Measurements from ENCODE around the gene NRG3.
A peak's percentile ranks its signal among the peaks of the same experiment; 100 is the strongest.

Gene NRG3

GRCh38 chr10:82150123-82150900 lies 275.3 kb downstream of the NRG3 start:
- TF ChIP-seq TOX (CRISPR knock-in tag; IDR thresholded peaks at IDR 0.05; ENCODE audit: borderline replicate concordance) (no peak), TSHZ2 (CRISPR knock-in tag; IDR thresholded peaks at IDR 0.05) (no peak), BACH2 (CRISPR knock-in tag; IDR thresholded peaks at IDR 0.05; ENCODE audit: borderline replicate concordance) (no peak), ISL1 (CRISPR knock-in tag; IDR thresholded peaks at IDR 0.05) (peak; percentile 21; the same call in 1 of the 2 replicates)
- peak; percentile 80 for ATAC-seq

GRCh38 chr10:82160307-82160706 lies 285.3 kb downstream of the NRG3 start:
- no peak for ATAC-seq
- TF ChIP-seq TCF4 (CRISPR knock-in tag; IDR thresholded peaks at IDR 0.05; ENCODE audit: borderline replicate concordance) (no peak), OSR1 (CRISPR knock-in tag; IDR thresholded peaks at IDR 0.05) (no peak), PPARA (CRISPR knock-in tag; IDR thresholded peaks at IDR 0.05; ENCODE audit: borderline replicate concordance) (no peak), CSDC2 (CRISPR knock-in tag; IDR thresholded peaks at IDR 0.05) (no peak), ZC3H10 (CRISPR knock-in tag; IDR thresholded peaks at IDR 0.05) (no peak), ZNF565 (CRISPR knock-in tag; conservative IDR thresholded peaks at IDR 0.05; ENCODE audit: low read depth) (no peak), SNAI2 (CRISPR knock-in tag; IDR thresholded peaks at IDR 0.05) (no peak), TSHZ2 (CRISPR knock-in tag; IDR thresholded peaks at IDR 0.05) (no peak), TOX (CRISPR knock-in tag; IDR thresholded peaks at IDR 0.05; ENCODE audit: borderline replicate concordance) (no peak), ISL1 (CRISPR knock-in tag; IDR thresholded peaks at IDR 0.05) (no peak), ZNF8 (CRISPR knock-in tag; IDR thresholded peaks at IDR 0.05) (no peak), POU6F1 (CRISPR knock-in tag; IDR thresholded peaks at IDR 0.05; ENCODE audit: borderline replicate concordance, low read depth) (no peak), CREB5 (CRISPR knock-in tag; IDR thresholded peaks at IDR 0.05; ENCODE audit: low read depth) (no peak), ZFP30 (CRISPR knock-in tag; IDR thresholded peaks at IDR 0.05) (no peak), PATZ1 (CRISPR knock-in tag; IDR thresholded peaks at IDR 0.05; ENCODE audit: borderline replicate concordance) (no peak), ZNF70 (CRISPR knock-in tag; IDR thresholded peaks at IDR 0.05) (no peak)

GRCh38 chr10:82161264-82161663 lies 286.3 kb downstream of the NRG3 start:
- TF ChIP-seq CSRNP3 (CRISPR knock-in tag; IDR thresholded peaks at IDR 0.05): no peak
- TF ChIP-seq ZNF8 (CRISPR knock-in tag; IDR thresholded peaks at IDR 0.05): no peak
- no peak for TF ChIP-seq PATZ1 (CRISPR knock-in tag; IDR thresholded peaks at IDR 0.05; ENCODE audit: borderline replicate concordance)

More at GRCh38 chr10:82161264-82161663, 286.3 kb downstream of the NRG3 start:
- no peak for ATAC-seq
